ENCODE measurements around the gene WWOX. TPM values are rescaled to one million over a fixed set of nuclear protein-coding genes. Genes with fewer than 3 reads are reported as not detected.

Gene WWOX
- total and polyA plus RNA-seq, 2 of the 13 experiments (the other 11 are each of a cell fraction or from before 2014, with no cell fraction given), result 9.1 to 37.4 TPM

- TF ChIP-seq ZNF180 (CRISPR knock-in tag; IDR thresholded peaks at IDR 0.05; ENCODE audit: borderline replicate concordance, low read depth), result no peak
- no peak for TF ChIP-seq MAFK (conservative IDR thresholded peaks at IDR 0.05 in 1 of 2, IDR thresholded peaks at IDR 0.05 in 1 of 2; ENCODE audit: low read length in 2 of 2)
- no peak for TF ChIP-seq CCDC6 (CRISPR knock-in tag; IDR thresholded peaks at IDR 0.05)
- no peak for TF ChIP-seq ASH2L (IDR thresholded peaks at IDR 0.05; ENCODE audit: insufficient read length, low read depth, low read length)
- TF ChIP-seq SP1 (IDR thresholded peaks at IDR 0.05), result no peak
- no peak for TF ChIP-seq SP1 (CRISPR knock-in tag; IDR thresholded peaks at IDR 0.05)
- TF ChIP-seq, protein P1, sequence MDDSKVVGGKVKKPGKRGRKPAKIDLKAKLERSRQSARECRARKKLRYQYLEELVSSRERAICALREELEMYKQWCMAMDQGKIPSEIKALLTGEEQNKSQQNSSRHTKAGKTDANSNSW (CRISPR knock-in tag; IDR thresholded peaks at IDR 0.05; ENCODE audit: borderline replicate concordance), result no peak
- no peak for TF ChIP-seq ZNF232 (CRISPR knock-in tag; IDR thresholded peaks at IDR 0.05; ENCODE audit: borderline replicate concordance)
- TF ChIP-seq E2F2 (CRISPR knock-in tag; IDR thresholded peaks at IDR 0.05; ENCODE audit: borderline replicate concordance), result no peak
- TF ChIP-seq ZNF577 (CRISPR knock-in tag; IDR thresholded peaks at IDR 0.05; ENCODE audit: borderline replicate concordance, low read depth), result no peak
- TF ChIP-seq NFIC (IDR thresholded peaks at IDR 0.05; ENCODE audit: low read length), result 0 out of 2 replicates have a peak, but pooled peaks have one; percentile 30
- TF ChIP-seq ZNF772 (CRISPR knock-in tag; IDR thresholded peaks at IDR 0.05), result no peak
- TF ChIP-seq TOPORS (CRISPR knock-in tag; IDR thresholded peaks at IDR 0.05), result no peak
- TF ChIP-seq ETV6 (CRISPR knock-in tag; conservative IDR thresholded peaks at IDR 0.05), result no peak
- no peak for TF ChIP-seq ZNF597 (CRISPR knock-in tag; IDR thresholded peaks at IDR 0.05)
- TF ChIP-seq NFKBIZ (CRISPR knock-in tag; IDR thresholded peaks at IDR 0.05), result no peak
- no peak for TF ChIP-seq ZNF260 (CRISPR knock-in tag; IDR thresholded peaks at IDR 0.05; ENCODE audit: borderline replicate concordance, low read depth)
- TF ChIP-seq SCMH1 (CRISPR knock-in tag; IDR thresholded peaks at IDR 0.05; ENCODE audit: borderline replicate concordance), result no peak
- no peak for TF ChIP-seq SRY (CRISPR knock-in tag; IDR thresholded peaks at IDR 0.05)
- TF ChIP-seq, protein P2, sequence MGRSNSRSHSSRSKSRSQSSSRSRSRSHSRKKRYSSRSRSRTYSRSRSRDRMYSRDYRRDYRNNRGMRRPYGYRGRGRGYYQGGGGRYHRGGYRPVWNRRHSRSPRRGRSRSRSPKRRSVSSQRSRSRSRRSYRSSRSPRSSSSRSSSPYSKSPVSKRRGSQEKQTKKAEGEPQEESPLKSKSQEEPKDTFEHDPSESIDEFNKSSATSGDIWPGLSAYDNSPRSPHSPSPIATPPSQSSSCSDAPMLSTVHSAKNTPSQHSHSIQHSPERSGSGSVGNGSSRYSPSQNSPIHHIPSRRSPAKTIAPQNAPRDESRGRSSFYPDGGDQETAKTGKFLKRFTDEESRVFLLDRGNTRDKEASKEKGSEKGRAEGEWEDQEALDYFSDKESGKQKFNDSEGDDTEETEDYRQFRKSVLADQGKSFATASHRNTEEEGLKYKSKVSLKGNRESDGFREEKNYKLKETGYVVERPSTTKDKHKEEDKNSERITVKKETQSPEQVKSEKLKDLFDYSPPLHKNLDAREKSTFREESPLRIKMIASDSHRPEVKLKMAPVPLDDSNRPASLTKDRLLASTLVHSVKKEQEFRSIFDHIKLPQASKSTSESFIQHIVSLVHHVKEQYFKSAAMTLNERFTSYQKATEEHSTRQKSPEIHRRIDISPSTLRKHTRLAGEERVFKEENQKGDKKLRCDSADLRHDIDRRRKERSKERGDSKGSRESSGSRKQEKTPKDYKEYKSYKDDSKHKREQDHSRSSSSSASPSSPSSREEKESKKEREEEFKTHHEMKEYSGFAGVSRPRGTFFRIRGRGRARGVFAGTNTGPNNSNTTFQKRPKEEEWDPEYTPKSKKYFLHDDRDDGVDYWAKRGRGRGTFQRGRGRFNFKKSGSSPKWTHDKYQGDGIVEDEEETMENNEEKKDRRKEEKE (IDR thresholded peaks at IDR 0.05), result no peak
- TF ChIP-seq SRSF4 (IDR thresholded peaks at IDR 0.05; ENCODE audit: low read depth, low read length, poor library complexity, severe bottlenecking), result no peak
- TF ChIP-seq CERS6 (CRISPR knock-in tag; IDR thresholded peaks at IDR 0.05), result no peak
- TF ChIP-seq TMF1 (CRISPR knock-in tag; IDR thresholded peaks at IDR 0.05; ENCODE audit: low read depth), result no peak
- no peak for TF ChIP-seq GZF1 (CRISPR knock-in tag; IDR thresholded peaks at IDR 0.05)
- no peak for TF ChIP-seq CCAR2 (optimal IDR thresholded peaks at IDR 0.05; ENCODE audit: low read depth, low read length)
Measured at GRCh38 chr16:79081297-79082066, 982.0 kb downstream of the WWOX start (continued).
